Fibroblast of skin of scalp (primary cell): ENCODE results near the gene SOS1.
"Not testable (repeated sequence)": the region's sequence is repeated elsewhere in the genome, so short reads cannot be mapped to it uniquely, and the experiment has no call there.

ENCODE experiments used
- DNase-seq: peaks from one replicate; pipeline ENCODE4 v3.0.0-alpha.2; 2013

SOS1 gene

DNA sequence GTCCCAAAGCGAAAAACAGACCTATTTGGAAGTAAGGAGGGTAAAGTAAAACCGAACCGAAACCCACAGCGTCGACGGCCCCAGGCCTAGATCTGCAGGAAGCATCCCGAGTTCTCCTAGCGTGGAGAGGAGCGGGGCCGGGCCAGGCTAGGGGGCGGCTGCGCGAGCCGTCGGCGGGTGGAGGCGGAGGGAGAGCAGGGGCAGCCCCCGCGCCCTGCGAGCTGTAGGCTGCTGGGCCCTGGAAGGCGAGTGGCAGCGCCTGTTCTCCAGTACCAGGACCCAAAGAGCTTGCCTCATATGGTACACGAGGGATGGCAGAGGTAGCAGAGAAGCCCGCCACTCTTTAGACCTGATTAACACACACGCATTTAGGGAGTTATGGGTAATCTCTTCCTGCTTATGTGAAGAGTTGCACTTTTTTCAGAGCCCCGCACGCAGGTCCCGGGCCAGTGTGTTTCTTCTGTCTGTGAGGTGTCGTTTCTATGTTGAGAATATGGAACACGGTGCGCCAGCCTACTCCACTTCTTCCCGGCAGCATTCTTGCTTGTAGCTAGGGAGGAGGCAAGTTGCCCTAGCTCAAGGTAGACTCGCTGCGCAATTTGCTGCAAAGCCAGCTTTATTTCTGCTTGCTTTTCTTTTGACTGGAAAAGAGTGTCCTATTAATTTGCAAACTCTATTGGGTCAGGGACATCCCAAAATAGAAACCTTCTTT, 160.1 kb downstream of the SOS1 start:
- DNase-seq = no peak

DNA sequence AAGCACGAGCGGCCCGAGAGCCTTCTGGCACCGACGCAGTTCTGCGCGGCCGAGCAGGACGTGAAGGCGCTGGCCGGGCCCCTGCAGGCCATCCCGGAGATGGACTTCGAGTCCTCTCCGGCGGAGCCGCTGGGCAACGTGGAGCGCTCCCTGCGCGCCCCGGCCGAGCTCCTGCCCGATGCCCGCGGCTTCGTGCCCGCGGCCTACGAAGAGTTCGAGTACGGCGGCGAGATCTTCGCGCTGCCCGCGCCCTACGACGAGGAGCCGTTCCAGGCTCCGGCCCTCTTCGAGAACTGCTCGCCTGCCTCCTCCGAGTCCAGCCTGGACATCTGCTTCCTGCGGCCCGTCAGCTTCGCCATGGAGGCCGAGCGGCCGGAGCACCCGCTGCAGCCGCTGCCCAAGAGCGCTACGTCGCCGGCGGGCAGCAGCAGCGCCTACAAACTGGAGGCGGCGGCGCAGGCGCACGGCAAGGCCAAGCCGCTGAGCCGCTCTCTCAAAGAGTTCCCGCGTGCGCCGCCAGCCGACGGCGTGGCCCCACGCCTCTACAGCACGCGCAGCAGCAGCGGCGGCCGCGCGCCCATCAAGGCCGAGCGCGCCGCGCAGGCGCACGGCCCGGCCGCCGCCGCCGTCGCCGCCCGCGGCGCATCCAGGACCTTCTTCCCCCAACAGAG, 160.8 kb downstream of the SOS1 start:
- DNase-seq = peak; percentile 91

DNA sequence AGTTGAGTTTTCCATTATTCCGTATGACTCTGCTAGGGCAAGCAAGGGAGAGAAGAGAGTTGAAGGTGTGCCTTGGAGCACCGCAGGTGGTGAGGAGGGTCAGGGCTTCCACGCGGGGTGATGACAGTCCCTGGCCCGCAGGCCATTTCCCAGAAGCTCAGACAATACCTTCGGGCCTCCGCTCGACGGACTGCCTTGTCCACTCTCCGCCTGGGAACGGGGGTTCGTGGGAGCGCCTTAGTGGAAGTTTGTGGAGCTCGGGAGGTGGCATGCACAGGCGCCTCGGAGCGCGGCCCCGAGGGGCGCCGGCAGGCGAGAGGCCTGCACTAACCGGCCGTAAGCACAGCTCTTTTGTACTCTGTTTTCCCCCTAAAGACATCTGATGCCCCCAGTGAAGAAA, 161.4 kb downstream of the SOS1 start:
- DNase-seq = no peak

DNA sequence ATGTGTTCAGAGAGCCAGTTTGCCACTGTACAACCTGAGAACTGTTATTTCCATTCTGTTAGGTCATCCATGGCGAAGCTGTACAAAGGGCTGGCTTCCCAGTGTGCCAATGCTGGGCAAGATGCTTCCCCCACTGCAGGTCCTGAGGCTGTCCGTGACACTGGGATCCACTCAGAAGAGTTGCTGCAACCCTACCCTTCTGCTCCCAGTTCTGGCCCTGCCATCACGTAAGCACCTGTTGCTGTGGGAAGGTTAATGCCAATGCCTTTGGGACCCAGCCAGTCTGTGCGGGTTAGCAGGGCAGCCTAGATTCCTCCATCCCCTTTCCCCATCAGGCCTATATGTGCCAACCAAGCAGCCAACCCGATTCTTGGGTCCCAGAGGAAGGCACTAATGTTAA, 162.9 kb downstream of the SOS1 start:
- DNase-seq = no peak

DNA sequence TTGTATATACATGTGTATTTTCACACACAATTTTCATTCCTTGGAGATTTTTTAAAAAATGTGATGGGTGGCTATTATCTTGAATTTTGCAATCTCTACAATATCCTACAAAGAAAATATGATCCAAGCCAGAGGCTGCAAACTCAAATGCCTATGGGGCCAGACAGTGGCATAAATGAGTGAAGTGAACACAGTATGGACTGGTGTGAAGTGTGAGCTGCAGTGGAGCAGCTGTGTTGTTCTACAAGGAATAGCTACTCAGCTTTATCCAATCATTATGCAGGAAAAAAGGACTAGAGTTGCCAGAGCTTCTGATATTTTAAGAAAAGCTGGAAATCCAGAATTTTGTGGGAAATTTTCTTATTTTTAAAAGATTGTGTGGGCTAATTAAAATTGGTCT, 169.1 kb downstream of the SOS1 start:
- DNase-seq = no peak

DNA sequence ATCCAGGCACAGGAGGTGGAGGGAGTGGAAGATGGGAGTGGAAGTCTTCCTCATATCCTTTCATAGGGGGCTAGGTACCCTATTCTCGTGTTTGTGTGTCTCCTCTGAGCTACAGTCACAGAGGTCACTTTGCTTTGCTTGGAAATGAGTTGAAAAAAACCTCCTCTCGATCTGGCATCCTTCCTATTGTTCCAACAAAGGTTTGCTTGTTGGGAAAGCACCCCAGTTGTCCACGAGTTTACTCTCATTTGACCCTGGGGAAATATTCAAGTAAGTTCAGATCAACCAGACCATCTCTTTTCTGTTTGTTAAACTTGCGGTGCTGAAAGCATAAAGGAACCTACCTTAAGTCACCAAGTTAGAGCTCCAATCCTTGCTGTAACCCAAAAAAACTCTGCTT, 171.9 kb downstream of the SOS1 start:
- no peak for DNase-seq

DNA sequence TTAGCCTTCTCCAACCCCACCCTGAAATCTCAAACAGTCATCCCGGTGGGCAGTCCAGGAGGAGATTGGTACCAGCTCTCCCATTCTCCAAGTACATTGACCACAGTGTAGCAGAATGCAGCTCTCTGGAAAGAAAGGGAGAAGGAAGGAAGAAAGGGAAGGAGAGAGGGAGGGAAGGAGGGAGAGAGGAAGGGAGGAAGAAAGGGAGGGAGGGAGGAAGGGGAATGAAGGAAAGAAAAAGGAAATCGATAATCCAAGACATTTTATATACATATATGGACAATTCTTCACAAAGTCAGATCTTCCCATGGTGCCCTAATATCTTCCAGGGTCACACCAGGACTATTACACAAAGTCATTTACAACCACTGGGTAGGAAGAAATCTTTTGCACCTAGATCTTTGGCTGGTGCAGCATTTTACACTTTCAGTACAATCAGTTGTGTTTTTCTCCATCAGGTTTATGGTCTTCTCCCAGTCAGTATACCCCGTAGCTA, 172.4 kb downstream of the SOS1 start:
- no peak for DNase-seq

DNA sequence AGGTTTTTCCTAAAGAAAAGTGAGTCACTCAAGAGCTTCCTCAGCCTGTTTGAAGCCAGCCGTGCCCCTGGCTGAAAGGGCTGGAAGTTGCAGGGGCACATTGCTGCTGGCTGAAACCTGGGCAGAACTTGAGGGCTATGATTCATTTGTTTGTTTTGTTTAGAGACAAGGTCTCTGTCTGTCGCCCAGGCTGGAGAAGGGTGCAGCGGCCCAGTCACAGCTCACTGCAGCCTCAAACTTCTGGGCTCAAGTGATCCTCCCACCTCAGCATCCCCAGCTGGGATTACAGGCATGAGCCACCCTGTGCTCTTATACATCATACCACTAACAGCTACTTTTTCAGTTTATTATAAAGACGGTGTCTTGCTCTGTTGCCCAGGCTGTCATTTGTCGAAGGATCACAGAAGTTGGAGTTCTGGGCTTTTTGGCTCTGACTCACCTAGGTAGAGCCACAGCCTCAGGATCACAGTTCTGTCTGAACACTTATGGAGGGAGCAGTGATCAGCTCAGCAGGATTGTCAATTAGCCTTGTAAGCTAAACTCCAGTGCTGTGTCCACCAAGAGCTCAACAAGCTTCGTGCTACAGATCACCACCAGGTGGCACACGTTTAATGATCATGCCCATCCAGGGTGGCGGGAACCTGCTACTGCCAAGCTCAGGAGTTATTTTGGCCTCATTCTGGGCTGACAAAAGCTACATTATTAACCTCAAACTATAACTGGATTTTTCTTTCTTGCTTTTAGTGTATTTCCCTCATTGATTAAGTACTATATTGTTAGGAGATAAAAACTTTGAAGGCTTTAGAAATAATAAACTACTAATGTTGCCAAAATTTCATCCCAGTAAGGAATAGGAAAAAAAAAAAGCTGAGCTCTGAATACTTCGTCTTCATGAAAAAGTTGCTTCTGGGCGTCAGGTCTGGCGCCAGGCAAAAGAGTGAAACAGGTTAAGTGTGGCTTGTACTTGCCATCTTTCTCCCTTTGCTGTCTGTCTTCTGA, 173.3 kb downstream of the SOS1 start:
- DNase-seq = peak; percentile 65

DNA sequence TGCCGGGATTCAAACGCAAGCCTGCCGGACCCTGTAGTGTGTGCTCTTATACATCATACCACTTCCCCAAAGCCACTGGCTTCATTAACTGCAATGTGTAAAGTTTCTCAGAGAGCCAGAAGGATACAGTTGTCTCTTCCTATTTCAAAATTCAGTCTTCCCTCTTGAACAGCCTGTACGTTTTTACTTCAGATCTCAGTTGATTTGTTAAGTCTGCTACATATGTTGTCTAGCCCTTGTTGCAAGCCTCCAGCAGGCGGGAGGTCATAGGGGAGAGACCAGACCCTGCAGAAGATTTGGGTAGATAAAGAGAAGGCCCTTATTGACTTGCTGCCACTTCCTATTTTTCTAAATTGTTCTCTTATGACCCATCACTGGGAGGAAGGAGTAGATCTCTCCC, 174.9 kb downstream of the SOS1 start:
- no peak for DNase-seq

DNA sequence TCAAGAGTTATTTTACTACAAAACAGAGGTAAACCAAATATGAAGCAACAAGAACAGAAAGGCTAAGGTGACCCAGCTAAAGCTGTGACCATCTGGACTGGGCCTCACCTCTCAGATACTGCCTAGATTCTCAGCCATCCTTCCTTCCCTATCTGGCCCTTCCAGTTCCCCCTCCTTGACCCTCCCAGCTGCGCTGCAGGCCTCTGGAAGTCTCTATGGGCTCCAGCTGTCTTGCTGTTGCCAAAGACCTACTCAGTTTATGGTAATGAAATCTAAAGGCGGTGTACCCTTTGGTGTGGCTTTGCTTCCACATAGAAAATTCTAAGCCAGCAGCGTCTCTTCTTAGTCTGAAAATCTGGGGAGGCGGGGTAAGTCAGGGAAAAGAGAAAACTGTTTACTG, 175.5 kb downstream of the SOS1 start:
- DNase-seq = no peak

DNA sequence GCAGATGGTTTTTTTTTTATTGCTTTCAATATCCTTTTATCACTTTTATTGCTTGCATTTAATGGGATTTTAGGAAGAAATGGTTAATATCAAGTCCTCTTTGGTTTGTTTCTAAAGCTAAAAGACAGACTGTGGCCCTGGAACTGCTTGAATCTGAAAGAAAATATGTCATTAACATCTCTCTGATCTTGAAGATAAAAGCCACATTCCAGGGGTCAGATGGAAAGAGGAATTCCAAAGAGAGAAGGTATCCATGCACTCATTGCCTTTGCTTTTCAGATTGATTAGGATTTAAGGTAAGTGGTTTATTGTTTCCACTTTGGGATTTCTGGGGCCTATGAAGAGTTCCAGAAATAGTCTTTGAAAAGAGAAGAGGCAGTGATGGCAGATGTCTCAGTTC, 177.1 kb downstream of the SOS1 start:
- DNase-seq = no peak

DNA sequence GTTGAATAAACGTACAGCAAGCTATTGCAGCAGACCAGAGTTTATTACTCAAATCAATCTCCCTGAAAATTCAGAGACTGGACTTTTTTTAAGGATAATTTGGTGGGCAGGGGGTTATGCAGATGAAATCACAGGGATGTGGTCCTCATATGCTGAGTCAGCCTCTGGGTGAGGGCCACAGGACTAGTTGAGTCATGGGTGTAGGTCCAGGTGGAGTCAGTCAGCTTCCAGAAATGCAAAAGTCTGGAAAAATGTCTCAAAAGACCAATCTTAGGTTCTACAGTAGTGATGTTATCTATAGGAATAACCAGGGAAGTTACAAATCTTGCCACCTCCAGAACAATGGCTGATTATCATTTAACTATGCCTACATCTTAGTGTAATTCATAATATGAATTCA, 180.1 kb downstream of the SOS1 start:
- DNase-seq = no peak

DNA sequence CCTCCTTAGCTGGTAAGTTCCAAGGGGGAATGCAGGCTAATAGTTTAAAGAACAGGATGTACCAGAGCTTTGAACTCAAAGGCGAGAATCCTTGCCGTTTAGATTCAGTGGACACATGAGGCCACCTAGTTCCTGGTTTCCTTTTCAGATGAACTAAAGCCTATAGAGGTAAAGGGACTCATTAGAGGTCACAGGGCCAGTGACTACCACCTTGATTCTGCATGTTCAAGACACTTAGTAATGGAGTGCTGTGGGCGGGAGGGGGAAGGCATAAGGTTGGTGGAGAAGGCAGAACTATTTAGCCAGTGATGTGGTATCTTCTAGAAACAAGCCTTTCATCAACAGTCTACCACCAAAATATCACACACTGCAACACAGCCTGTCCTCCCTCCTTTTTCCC, 183.3 kb downstream of the SOS1 start:
- DNase-seq = no peak

DNA sequence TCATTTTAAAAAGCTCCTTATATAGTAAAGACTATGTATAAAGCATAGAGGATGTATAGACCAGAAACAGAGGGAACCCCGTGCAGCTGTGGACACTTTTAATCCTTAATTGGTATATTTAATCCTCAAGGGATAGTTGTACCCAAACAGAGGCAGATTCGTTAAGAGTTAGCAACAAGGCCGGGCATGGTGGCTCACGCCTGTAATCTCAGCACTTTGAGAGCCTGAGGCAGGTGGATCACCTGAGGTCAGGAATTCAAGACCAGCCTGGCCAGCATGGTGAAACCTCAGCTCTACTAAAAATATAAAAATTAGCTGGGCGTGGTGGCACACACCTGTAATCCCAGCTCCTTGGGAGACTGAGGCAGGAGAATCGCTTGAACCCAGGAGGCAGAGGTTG, 184.3 kb downstream of the SOS1 start:
- not testable (repeated sequence) for DNase-seq

DNA sequence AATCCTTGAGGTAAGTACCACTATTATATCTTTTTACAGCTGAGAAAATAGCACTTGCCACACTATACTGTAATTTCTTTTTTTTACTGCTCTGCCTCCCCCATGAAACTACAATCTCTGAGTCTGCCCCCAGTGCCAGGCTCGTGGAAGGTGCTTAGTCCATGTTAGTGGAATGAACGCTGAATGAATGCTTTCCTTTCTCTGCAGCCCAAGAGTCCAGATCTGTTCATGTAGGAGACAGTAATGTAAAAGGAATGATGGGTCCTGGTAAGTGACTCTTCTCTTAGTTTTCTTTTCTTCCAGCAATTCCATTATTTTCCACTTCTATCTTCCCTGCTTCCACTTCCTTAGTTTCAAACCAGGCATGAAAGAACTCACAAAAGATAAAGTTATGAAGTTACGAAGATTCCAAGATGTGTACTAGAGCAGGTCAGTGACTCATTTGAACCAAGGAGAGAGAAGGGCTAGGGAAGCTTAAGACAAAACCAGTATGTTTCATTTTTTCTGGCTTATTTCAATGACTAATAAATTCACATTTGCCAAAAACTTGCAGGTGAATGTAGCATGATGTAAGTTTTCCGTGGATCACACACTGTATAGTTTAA, 185.2 kb downstream of the SOS1 start:
- peak; percentile 8 for DNase-seq

DNA sequence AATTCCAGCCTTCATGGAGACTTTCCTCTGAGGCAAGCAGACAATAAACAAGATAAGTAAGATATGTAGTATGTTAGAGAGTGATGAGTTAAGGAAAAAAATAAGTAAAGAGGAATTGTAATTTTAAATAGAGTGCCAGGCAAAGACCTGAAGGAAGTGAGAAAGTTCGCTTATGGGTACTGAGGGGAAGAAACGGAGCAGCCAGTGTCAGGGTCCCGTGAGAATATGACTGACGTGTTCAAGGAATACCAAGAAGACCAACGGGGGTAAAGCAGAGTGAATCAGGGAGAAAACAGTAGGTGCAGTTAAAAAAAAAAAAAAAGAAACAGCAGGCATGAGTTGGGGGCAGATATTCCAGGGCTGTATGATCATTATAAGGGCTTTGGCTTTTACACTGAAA, 186.1 kb downstream of the SOS1 start:
- no peak for DNase-seq

DNA sequence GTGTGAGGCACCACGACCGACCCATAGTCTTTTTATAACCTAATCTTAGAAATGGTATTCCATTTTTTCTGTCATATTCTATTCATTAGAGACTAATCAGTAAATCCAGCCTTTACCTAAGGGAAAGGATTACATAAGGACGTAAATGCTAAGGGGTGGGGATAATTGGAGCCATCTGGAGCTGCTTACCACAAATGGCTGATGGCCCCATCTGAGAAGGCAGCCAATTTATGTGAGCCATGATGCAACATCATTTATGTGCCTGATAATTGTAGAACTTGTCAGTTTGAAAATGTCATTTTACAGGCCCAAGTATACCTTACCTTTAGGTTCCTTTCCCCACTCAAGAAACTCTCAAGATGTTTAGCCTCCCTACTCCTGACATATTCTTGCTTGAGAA, 187.2 kb downstream of the SOS1 start:
- peak; percentile 52 for DNase-seq

DNA sequence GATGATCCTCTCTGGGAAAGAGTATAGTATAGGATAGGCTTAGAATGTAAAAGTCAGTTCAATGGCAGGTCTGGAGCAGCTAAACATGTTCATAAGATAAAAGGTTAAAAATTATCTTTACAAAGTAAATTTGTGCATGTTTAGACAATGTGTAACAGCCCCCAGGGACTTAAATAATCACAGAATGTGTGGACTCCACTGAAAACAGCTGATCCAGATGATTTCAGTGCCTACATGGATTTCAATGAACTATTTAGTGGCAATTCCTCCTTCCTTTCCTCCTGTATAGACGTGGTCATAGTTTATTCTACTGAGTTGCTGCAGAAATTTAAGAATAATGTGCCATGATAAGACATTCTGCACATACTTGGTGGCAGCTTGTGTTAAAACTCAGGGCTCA, 188.3 kb downstream of the SOS1 start:
- peak; percentile 5 for DNase-seq
